ENCODE measurements around the gene MYO3B. TPM values are rescaled to one million over a fixed set of nuclear protein-coding genes. Genes with fewer than 3 reads are reported as not detected.

MYO3B gene
- total RNA-seq, 4 donors from 2014 or later, result 0.34 to 0.95 (median 0.89) TPM

GRCh38 chr2:170639635-170640034, 461.7 kb downstream of the MYO3B start:
- no peaks in the 10 kb centered on the region for H3K4me1 ChIP-seq
- 89% methylated on average over 3 of the region's 3 CpGs for WGBS
- no peak overlapping the region for H3K4me3 ChIP-seq
- no peak overlapping the region for H3K27ac ChIP-seq
- TF ChIP-seq EP300 (IDR thresholded peaks at IDR 0.05), result no peak
- no peak for TF ChIP-seq CTCF (IDR thresholded peaks at IDR 0.05)
- TF ChIP-seq POLR2AphosphoS5 (IDR thresholded peaks at IDR 0.05), result no peak
- no peak for TF ChIP-seq POLR2A (IDR thresholded peaks at IDR 0.05)
- DNase-seq (ENCODE audit: low spot score in 2 of 2), result no peak
- no peaks in the 10 kb centered on the region for H3K27me3 ChIP-seq
- H3K36me3 ChIP-seq, result no peaks in the 10 kb centered on the region
- no peaks in the 10 kb centered on the region for H3K9me3 ChIP-seq

DNA sequence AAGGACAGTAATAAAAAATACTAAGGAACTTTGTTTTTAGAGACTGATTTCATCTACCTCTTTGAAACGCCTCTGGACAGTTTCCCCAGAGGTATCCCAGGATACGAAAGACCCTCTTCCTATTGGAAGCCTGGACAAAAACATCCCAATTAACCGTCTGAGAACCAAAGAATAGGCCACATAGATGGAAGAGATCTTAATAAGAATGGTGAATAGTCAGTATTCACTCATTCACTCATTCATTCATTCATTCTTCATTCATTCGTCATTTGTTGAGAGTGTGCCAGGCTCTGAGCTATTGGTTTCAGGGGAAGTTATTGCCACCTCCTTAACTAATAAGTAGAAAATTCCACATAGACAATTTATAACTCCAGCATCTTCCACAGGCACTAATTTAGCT, 464.0 kb downstream of the MYO3B start:
- no peaks in the 10 kb centered on the region for H3K36me3 ChIP-seq
- H3K4me1 ChIP-seq, result no peaks in the 10 kb centered on the region
- WGBS, result 89% methylated on average over 4 of the region's 4 CpGs
- H3K4me3 ChIP-seq, result no peak overlapping the region
- no peak for DNase-seq (ENCODE audit: low spot score in 2 of 2)
- H3K9me3 ChIP-seq, result no peaks in the 10 kb centered on the region
- H3K27ac ChIP-seq, result no peak overlapping the region
- no peak for TF ChIP-seq EP300 (IDR thresholded peaks at IDR 0.05)
- no peak for TF ChIP-seq POLR2AphosphoS5 (IDR thresholded peaks at IDR 0.05)
- TF ChIP-seq POLR2A (IDR thresholded peaks at IDR 0.05), result no peak
- TF ChIP-seq CTCF (IDR thresholded peaks at IDR 0.05), result no peak
- no peaks in the 10 kb centered on the region for H3K27me3 ChIP-seq

GRCh38 chr2:170643346-170643745, 465.4 kb downstream of the MYO3B start:
- TF ChIP-seq POLR2AphosphoS5 (IDR thresholded peaks at IDR 0.05) (no peak), CTCF (IDR thresholded peaks at IDR 0.05) (no peak), POLR2A (IDR thresholded peaks at IDR 0.05) (no peak), EP300 (IDR thresholded peaks at IDR 0.05) (no peak)
- no peaks in the 10 kb centered on the region for H3K27me3 ChIP-seq
- H3K36me3 ChIP-seq, result no peaks in the 10 kb centered on the region
- H3K4me3 ChIP-seq, result no peak overlapping the region
- no peak for DNase-seq (ENCODE audit: low spot score in 2 of 2)
- H3K9me3 ChIP-seq, result no peaks in the 10 kb centered on the region
- no peak overlapping the region for H3K27ac ChIP-seq
- 50% methylated on average over 2 of the region's 2 CpGs for WGBS
- H3K4me1 ChIP-seq, result no peaks in the 10 kb centered on the region

DNA sequence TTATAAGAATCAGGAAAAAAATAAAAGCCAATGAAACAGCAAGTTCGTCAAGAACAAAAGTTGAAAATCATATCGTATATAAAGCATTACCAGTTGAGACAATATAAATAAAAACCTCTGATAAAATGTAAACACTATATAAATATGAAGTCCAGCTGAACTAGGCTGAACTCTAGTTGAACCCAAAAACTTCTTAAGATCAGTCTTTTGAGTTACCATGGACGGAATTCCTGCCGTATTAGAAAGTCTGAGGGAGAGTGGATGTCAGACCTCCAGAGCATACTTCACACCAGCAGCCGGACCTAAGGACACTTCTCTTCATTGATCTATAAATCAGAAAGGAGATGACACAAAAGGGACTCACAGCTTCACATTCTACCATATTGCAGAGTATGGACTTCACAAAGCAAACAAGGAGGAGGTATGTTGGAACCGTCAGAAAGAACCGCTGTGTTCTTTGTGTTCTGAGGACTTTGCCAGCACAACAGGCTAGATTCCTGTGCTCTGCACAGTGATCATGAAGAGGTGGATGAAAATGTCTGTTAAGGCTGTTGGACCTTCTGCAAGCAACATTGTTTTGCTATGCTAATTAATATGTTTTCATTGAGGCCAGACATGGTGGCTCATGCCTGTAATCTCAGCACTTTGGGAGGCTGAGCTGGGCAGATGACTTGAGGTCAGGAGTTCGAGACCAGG, 469.9 kb downstream of the MYO3B start:
- DNase-seq (ENCODE audit: low spot score in 2 of 2), result no peak
- no peak overlapping the region for H3K4me3 ChIP-seq
- H3K27ac ChIP-seq, result no peak overlapping the region
- no peaks in the 10 kb centered on the region for H3K36me3 ChIP-seq
- WGBS, result 91% methylated on average over 8 of the region's 8 CpGs
- no peaks in the 10 kb centered on the region for H3K27me3 ChIP-seq
- no peaks in the 10 kb centered on the region for H3K4me1 ChIP-seq
- no peaks in the 10 kb centered on the region for H3K9me3 ChIP-seq
- TF ChIP-seq EP300 (IDR thresholded peaks at IDR 0.05) (no peak), POLR2AphosphoS5 (IDR thresholded peaks at IDR 0.05) (no peak), POLR2A (IDR thresholded peaks at IDR 0.05) (no peak), CTCF (IDR thresholded peaks at IDR 0.05) (no peak)

GRCh38 chr2:170651624-170652325, 473.8 kb downstream of the MYO3B start:
- H3K27ac ChIP-seq, result no peak overlapping the region
- H3K9me3 ChIP-seq, result no peaks in the 10 kb centered on the region
- H3K4me3 ChIP-seq, result no peak overlapping the region
- no peaks in the 10 kb centered on the region for H3K4me1 ChIP-seq
- 42% methylated on average over 9 of the region's 9 CpGs for WGBS
- no peak for DNase-seq (ENCODE audit: low spot score in 2 of 2)
- TF ChIP-seq CTCF (IDR thresholded peaks at IDR 0.05) (no peak), POLR2AphosphoS5 (IDR thresholded peaks at IDR 0.05) (no peak), EP300 (IDR thresholded peaks at IDR 0.05) (no peak), POLR2A (IDR thresholded peaks at IDR 0.05) (no peak)
- no peaks in the 10 kb centered on the region for H3K36me3 ChIP-seq
- no peaks in the 10 kb centered on the region for H3K27me3 ChIP-seq
